Measurements from ENCODE around the gene SLC13A1. TPM values are rescaled to one million over a fixed set of nuclear protein-coding genes. Genes with fewer than 3 reads are reported as not detected.

Gene SLC13A1
- total RNA-seq, 2 donors from 2014 or later = not detected

GRCh38 chr7:123184271-123184670 is 15.5 kb downstream of the SLC13A1 start:
- DNase-seq (ENCODE audit: low spot score) = no peak
- H3K9me3 ChIP-seq = peaks cover 2% of the 10 kb centered on the region
- no peaks in the 10 kb centered on the region for H3K4me1 ChIP-seq (ENCODE audit: control insufficient read depth in 1 of 2, low read depth in 2 of 2)
- H3K4me3 ChIP-seq = no peak overlapping the region
- no peak overlapping the region for H3K27ac ChIP-seq
- ATAC-seq (ENCODE audit: insufficient number of reproducible peaks, low FRiP score, low read depth) = no peak
- H3K27me3 ChIP-seq (replicated peaks; ENCODE audit: insufficient read depth) = no peaks in the 10 kb centered on the region
- no peaks in the 10 kb centered on the region for H3K36me3 ChIP-seq
- no peak for TF ChIP-seq CTCF (IDR thresholded peaks at IDR 0.05)

- H3K4me3 ChIP-seq = no peak overlapping the region
- H3K27ac ChIP-seq = no peak overlapping the region
- DNase-seq (ENCODE audit: low spot score) = no peak
- H3K36me3 ChIP-seq = no peaks in the 10 kb centered on the region
- no peak for TF ChIP-seq CTCF (IDR thresholded peaks at IDR 0.05)
- ATAC-seq (ENCODE audit: insufficient number of reproducible peaks, low FRiP score, low read depth) = no peak
- H3K27me3 ChIP-seq (replicated peaks; ENCODE audit: insufficient read depth) = no peaks in the 10 kb centered on the region
- peaks cover 2% of the 10 kb centered on the region for H3K9me3 ChIP-seq
- no peaks in the 10 kb centered on the region for H3K4me1 ChIP-seq (ENCODE audit: control insufficient read depth in 1 of 2, low read depth in 2 of 2)
These were observed 16.3 kb downstream of the SLC13A1 start for GRCh38 chr7:123183431-123183830.

- no peak for ATAC-seq (ENCODE audit: insufficient number of reproducible peaks, low FRiP score, low read depth)
- no peak for TF ChIP-seq CTCF (IDR thresholded peaks at IDR 0.05)
- no peaks in the 10 kb centered on the region for H3K36me3 ChIP-seq
These were observed 22.3 kb downstream of the SLC13A1 start for GRCh38 chr7:123177442-123177841.

GRCh38 chr7:123170333-123171246 is 29.2 kb downstream of the SLC13A1 start:
- Histone ChIP-seq H3K4me3 (no peak overlapping the region), H3K9me3 (no peaks in the 10 kb centered on the region), H3K27me3 (replicated peaks; ENCODE audit: insufficient read depth) (no peaks in the 10 kb centered on the region), H3K4me1 (ENCODE audit: control insufficient read depth in 1 of 2, low read depth in 2 of 2) (no peaks in the 10 kb centered on the region), H3K27ac (no peak overlapping the region), H3K36me3 (no peaks in the 10 kb centered on the region)
- no peak for DNase-seq (ENCODE audit: low spot score)
- TF ChIP-seq CTCF (IDR thresholded peaks at IDR 0.05) = no peak
- ATAC-seq (ENCODE audit: insufficient number of reproducible peaks, low FRiP score, low read depth) = no peak

More at GRCh38 chr7:123177442-123177841, 22.3 kb downstream of the SLC13A1 start:
- DNase-seq (ENCODE audit: low spot score) = no peak
- no peaks in the 10 kb centered on the region for H3K9me3 ChIP-seq
- no peaks in the 10 kb centered on the region for H3K27me3 ChIP-seq (replicated peaks; ENCODE audit: insufficient read depth)
- H3K4me1 ChIP-seq (ENCODE audit: control insufficient read depth in 1 of 2, low read depth in 2 of 2) = no peaks in the 10 kb centered on the region
- H3K4me3 ChIP-seq = no peak overlapping the region
- no peak overlapping the region for H3K27ac ChIP-seq

- Histone ChIP-seq H3K27me3 (replicated peaks; ENCODE audit: insufficient read depth) (no peaks in the 10 kb centered on the region), H3K9me3 (no peaks in the 10 kb centered on the region), H3K27ac (no peak overlapping the region), H3K4me1 (ENCODE audit: control insufficient read depth in 1 of 2, low read depth in 2 of 2) (no peaks in the 10 kb centered on the region), H3K4me3 (no peak overlapping the region), H3K36me3 (no peaks in the 10 kb centered on the region)
- no peak for ATAC-seq (ENCODE audit: insufficient number of reproducible peaks, low FRiP score, low read depth)
- TF ChIP-seq CTCF (IDR thresholded peaks at IDR 0.05) = no peak
- DNase-seq (ENCODE audit: low spot score) = no peak
These were observed 30.7 kb downstream of the SLC13A1 start for GRCh38 chr7:123169065-123169464.

Measured in thoracic aorta (tissue), 2 donors.